ENCODE data around the gene THBS2.

GRCh38 chr6:169300916-169301315 lies 47.3 kb upstream of the THBS2 start:
- TF ChIP-seq CTCF (IDR thresholded peaks at IDR 0.05) = no peak
- TF ChIP-seq POLR2AphosphoS5 (IDR thresholded peaks at IDR 0.05; ENCODE audit: insufficient read depth in 1 of 2, low read depth in 1 of 2) = no peak
- TF ChIP-seq POLR2A (IDR thresholded peaks at IDR 0.05) = no peak

All from vagina (tissue), 2 donors.